KBM-7 (cell line): ENCODE measurements around the gene GPR82.
"Not testable (repeated sequence)": the region's sequence is repeated elsewhere in the genome, so short reads cannot be mapped to it uniquely, and the experiment has no call there.

Experiments
- DNase-seq: peaks from one replicate; pipeline ENCODE4 v3.0.0-alpha.2; 2015
- in situ Hi-C: fragments of 300-500 bp; cut with MboI; formaldehyde crosslinking; loops from 2 replicates; pipeline ENCODE4 v1.14.3; 2020; ENCODE audit warnings: low sequenced_read_pairs, low pct_unique_long_range_greater_than_20kb, mixed read lengths

Gene GPR82, protein sequence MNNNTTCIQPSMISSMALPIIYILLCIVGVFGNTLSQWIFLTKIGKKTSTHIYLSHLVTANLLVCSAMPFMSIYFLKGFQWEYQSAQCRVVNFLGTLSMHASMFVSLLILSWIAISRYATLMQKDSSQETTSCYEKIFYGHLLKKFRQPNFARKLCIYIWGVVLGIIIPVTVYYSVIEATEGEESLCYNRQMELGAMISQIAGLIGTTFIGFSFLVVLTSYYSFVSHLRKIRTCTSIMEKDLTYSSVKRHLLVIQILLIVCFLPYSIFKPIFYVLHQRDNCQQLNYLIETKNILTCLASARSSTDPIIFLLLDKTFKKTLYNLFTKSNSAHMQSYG

GRCh38 chrX:41723826-41724225 is at the start of gene GPR82:
Gene GPR82, plus strand, starts transcription at chrX:41724181. Its CDS starts 2,846 bp downstream, at chrX:41727027.
- peak; percentile 75 for DNase-seq
- in situ Hi-C loops: no loop called here

- in situ Hi-C loops, DNase-seq: not testable (repeated sequence)
These were observed 47.6 kb upstream of the GPR82 start for GRCh38 chrX:41676361-41676760.

DNA sequence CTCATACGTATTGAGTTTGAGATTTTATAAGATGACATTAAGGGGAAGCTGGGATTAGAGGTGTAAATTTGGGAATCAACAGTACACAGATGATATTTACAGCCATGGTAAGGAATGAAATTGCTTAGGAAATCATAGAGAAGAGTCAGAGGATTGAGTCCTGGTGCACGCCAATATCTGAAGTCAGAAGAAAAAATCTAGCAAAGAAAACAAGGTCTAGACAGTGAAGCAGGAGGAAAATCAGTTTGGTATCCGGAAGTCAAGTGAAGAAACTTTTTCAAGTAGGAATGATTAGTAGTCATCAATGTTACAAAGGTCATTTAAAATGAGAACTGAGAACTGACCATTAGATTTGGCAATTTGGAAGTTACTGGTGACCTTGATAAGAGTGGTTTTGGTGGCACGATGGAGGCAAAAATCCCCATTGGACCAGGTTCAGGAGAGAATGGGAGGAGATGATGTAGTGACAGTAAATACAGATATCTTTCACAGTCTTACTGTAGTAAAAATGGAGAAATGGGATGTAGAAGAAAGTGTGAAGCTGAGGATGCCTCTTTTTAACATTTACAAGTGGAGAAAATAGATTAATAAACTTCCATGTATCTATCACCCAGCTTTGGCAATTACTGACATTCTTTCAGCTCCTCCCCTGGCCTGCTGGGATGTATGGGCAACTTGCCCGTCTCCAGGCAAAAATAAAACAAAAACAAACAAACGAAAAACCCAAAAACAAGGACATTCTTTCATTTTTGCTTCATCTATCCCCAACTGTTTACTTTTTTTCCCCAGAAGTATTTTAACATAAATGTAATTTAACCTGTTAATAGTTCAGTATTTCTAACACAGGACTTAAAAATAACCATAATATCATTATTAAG is 46.6 kb upstream of the GPR82 start:
- in situ Hi-C loops: no loop called here
- no peak for DNase-seq

GRCh38 chrX:41684138-41684537 is 39.8 kb upstream of the GPR82 start:
- no peak for DNase-seq
- in situ Hi-C loops: no loop called here

GRCh38 chrX:41684940-41685339 is 39.0 kb upstream of the GPR82 start:
- in situ Hi-C loops: no loop called here
- DNase-seq: no peak

DNA sequence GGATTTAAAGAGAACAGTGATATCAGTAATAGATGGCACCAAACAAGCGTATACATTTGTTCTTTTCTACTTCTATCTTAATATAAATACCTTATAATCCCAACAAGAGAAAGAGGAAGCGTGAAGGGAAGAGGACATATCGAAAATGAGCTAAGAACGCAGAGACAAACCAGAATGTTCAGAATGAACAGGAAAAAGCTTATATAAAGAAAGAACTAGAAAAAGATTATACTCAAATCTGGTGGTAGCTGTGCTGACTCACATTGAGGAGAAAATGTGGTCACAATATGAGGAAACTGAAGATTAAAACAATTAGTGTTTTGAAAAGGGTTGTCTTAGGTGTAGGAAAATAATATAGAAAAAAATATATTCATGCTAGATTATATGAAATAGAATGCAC is 37.2 kb upstream of the GPR82 start:
- in situ Hi-C loops: no loop called here
- DNase-seq: peak; percentile 54

DNA sequence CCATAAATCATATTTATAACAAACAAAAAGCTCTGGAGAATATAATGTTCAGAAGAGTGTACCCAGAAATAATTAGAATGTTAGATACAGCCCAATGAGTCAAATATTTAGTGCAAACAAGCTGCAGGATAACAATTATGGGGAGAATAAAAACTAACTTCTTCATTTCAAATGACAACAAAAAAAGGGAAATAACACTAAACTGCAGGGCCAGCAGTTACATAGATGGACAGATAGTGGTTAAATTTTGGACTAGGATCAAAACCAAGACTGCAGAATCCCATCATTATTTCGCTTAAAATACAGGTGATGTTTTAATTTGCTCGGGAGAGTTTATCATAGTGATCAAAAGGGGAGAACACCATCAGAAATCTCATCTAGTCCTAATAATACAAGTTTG is 35.8 kb upstream of the GPR82 start:
- peak; percentile 63 for DNase-seq
- in situ Hi-C loops: no loop called here

GRCh38 chrX:41688835-41689234 is 35.1 kb upstream of the GPR82 start, which contains the start of gene GPR34:
Gene GPR34, plus strand, starts transcription at chrX:41688973. Its CDS starts 6,661 bp downstream, at chrX:41695634.
- peak; percentile 38 for DNase-seq
- in situ Hi-C loops: no loop called here

GRCh38 chrX:41689711-41690110 is 34.3 kb upstream of the GPR82 start:
- in situ Hi-C loops: no loop called here
- no peak for DNase-seq

- in situ Hi-C loops: no loop called here
- DNase-seq: no peak
These were observed 31.7 kb upstream of the GPR82 start for GRCh38 chrX:41692162-41692749.

DNA sequence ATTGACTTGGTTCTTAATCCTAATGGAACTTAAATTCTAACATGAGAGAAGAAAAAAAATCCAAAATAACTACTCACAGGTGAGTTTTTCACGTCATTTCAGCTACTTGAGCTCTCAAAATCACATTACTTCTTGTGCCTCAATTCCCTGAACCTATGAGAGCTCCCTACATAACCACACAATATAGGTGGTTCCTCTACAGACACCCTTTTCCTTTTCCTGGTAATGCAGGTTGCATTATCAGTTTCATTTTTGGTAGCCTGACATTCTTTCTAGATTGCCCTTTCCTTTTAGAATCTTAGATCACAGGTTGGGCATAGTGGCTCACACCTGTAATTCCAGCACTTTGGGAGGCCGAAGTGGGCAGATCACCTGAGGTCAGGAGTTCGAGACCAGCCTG is 31.0 kb upstream of the GPR82 start:
- in situ Hi-C loops: no loop called here

DNA sequence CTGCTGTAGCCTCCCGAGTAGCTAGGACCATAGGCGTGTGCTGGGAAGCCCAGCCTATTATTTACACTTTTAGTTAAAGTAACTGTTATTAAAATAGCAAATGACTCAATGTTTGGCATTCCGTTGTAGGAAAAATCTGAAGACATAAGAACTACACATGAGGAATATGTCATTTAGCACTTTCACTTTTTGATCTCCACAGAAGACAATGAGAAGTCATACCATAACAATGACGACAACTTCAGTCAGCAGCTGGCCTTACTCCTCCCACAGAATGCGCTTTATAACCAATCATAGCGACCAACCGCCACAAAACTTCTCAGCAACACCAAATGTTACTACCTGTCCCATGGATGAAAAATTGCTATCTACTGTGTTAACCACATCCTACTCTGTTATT is 28.6 kb upstream of the GPR82 start:
- in situ Hi-C loops: no loop called here
- no peak for DNase-seq

More for the DNA sequence above, 31.0 kb upstream of the GPR82 start:
- no peak for DNase-seq

DNA sequence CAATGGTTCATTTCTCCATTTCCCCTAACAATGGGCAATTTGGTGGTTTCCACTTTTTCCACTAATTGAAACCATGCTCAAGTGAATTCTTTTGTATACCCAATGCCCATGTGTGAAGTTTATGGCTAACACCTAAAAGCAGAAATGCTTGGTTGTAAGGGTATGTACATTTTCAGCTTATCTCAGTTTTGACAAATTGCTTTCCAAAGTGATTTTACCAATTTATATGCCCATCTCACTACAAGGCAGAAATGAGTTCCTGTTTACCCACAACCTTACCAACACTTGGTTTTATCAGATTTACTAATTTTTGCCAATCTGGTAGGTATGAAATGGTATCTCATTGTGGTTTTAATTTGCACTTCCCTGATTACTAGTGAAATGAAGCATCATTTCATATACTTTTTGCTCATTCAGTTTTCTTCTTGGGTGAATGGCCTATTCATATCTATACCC is 20.4 kb upstream of the GPR82 start:
- in situ Hi-C loops: no loop called here
- DNase-seq: no peak

- in situ Hi-C loops: no loop called here
- DNase-seq: no peak
These were observed 18.9 kb upstream of the GPR82 start for GRCh38 chrX:41705042-41705441.

GRCh38 chrX:41705680-41706374 is 18.2 kb upstream of the GPR82 start:
- in situ Hi-C loops: no loop called here
- DNase-seq: peak; percentile 87

DNA sequence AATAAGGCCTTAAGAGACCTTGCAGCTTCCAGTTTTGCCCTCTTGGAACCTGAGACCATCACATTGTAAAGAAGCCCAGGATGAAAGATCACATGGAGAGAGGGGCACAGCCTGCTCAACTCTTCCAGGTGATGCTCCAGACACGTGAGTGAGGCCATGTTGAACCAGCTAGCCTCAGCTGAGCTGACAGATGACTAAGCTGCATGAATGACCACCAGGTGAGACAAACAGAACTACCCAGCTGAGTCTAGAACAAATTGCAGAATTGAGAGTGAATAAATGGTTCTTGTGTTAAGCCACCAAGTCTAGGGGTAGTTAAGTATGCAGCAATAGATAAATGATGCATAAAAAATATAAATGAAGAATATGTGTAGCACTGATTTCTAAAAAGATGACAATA is 16.8 kb upstream of the GPR82 start:
- no peak for DNase-seq
- in situ Hi-C loops: no loop called here

GRCh38 chrX:41708486-41708885 is 15.5 kb upstream of the GPR82 start:
- in situ Hi-C loops: no loop called here
- DNase-seq: no peak

- in situ Hi-C loops: no loop called here
- DNase-seq: no peak
These were observed 12.8 kb upstream of the GPR82 start for GRCh38 chrX:41711021-41711667.

GRCh38 chrX:41716222-41716621 is 7.8 kb upstream of the GPR82 start:
- in situ Hi-C loops: no loop called here

More at GRCh38 chrX:41716222-41716621, 7.8 kb upstream of the GPR82 start:
- no peak for DNase-seq
